LNCAP (cell line): ENCODE results near the gene VWA3A.

Source experiments
- CTCF ChIP-seq: fragments of 450-650 bp; IDR thresholded peaks from 2 replicates; pipeline ENCODE4 v1.5.1; 2017; ENCODE audit warnings: mild to moderate bottlenecking

The VWA3A gene

GRCh38 chr16:22092143-22092933 lies at the start of gene VWA3A:
VWA3A (plus strand) TSS chr16:22092541; CDS start chr16:22092638, 97 bp downstream.
- no peak for TF ChIP-seq CTCF

GRCh38 chr16:22050963-22051362 lies 41.4 kb upstream of the VWA3A start:
- TF ChIP-seq CTCF: no peak

- no peak for TF ChIP-seq CTCF
Observed at GRCh38 chr16:22052980-22053379, 39.4 kb upstream of the VWA3A start.

GRCh38 chr16:22053921-22054341 lies 38.4 kb upstream of the VWA3A start:
- no peak for TF ChIP-seq CTCF

GRCh38 chr16:22054847-22055590 lies 37.3 kb upstream of the VWA3A start:
- no peak for TF ChIP-seq CTCF

- TF ChIP-seq CTCF: no peak
Observed at GRCh38 chr16:22055881-22056280, 36.5 kb upstream of the VWA3A start.

- no peak for TF ChIP-seq CTCF
Observed at GRCh38 chr16:22063888-22064467, 28.4 kb upstream of the VWA3A start.
